22Rv1 (cell line): Measurements from ENCODE around the gene FPR1.

ENCODE experiments used
- ZFX ChIP-seq: fragments of 450-650 bp; IDR thresholded peaks from 2 replicates; pipeline ENCODE4 v1.6.1; 2017; ENCODE audit warnings: antibody characterized with exemption, borderline replicate concordance
- TF ChIP-seq, protein P1 (sequence below): fragments of 450-650 bp; IDR thresholded peaks from 2 replicates; pipeline ENCODE4 v1.5.1; 2017; ENCODE audit warnings: mild to moderate bottlenecking

DNA sequence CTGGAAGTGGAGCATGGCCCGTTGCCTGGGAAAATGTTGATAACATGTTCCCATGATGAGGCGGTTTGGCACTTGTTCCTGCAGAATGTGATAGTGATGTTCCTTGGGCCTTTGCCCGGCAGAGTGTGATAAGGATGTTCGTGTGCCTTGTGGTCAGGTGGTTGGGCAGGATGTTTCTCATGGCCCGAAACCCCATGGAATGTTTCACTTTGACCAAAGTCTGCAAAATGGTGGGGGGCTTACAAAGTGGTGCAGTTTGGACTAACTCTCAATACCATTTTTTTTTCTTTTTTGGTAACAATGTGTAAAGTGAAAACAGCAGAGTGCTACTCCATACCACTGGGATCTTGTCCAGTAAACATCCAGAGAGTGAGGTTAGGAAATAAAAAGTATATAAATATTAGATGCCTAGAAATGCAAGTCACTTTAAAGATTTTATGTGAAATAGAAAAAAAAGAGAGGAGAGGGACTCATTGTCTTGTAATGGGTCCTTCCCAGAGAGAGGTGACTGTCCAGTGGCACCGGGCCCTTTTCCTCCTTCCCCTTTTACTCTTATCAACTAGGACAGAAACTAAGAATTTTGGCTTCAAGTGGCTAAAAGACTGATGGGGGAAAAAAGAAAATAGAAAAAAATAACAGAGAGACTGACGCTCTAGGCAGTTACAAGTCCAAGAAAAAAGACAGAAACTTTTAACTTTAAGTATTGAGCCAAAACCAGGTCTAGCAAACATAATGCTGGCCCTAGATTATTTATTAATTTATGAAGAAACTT is 49.0 kb upstream of the FPR1 start:
- TF ChIP-seq, protein P1, sequence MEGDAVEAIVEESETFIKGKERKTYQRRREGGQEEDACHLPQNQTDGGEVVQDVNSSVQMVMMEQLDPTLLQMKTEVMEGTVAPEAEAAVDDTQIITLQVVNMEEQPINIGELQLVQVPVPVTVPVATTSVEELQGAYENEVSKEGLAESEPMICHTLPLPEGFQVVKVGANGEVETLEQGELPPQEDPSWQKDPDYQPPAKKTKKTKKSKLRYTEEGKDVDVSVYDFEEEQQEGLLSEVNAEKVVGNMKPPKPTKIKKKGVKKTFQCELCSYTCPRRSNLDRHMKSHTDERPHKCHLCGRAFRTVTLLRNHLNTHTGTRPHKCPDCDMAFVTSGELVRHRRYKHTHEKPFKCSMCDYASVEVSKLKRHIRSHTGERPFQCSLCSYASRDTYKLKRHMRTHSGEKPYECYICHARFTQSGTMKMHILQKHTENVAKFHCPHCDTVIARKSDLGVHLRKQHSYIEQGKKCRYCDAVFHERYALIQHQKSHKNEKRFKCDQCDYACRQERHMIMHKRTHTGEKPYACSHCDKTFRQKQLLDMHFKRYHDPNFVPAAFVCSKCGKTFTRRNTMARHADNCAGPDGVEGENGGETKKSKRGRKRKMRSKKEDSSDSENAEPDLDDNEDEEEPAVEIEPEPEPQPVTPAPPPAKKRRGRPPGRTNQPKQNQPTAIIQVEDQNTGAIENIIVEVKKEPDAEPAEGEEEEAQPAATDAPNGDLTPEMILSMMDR: no peak
- no peak for TF ChIP-seq ZFX
